ENCODE measurements around the gene RNASEH2B.

RNASEH2B gene

DNA sequence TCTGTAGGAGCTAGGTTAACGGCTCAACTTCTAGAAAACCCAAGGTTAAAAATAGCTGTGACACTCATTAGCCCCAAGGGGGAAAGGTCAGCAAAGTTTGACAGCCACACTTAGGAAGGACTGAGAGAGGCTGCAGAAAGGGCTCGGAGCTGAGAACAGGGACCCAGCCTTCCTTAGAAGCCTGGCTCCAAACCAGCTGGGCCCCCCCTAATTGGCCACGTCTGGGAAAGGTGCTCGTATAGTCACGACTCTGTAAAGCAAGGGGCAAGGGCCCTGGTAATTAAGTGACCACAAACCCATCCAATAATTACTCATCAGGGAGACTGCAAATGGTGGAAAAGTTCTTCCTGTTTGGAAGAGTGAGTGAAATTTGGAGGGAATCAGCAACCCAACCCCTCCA is 90.5 kb downstream of the RNASEH2B start:
- no peak for DNase-seq

DNA sequence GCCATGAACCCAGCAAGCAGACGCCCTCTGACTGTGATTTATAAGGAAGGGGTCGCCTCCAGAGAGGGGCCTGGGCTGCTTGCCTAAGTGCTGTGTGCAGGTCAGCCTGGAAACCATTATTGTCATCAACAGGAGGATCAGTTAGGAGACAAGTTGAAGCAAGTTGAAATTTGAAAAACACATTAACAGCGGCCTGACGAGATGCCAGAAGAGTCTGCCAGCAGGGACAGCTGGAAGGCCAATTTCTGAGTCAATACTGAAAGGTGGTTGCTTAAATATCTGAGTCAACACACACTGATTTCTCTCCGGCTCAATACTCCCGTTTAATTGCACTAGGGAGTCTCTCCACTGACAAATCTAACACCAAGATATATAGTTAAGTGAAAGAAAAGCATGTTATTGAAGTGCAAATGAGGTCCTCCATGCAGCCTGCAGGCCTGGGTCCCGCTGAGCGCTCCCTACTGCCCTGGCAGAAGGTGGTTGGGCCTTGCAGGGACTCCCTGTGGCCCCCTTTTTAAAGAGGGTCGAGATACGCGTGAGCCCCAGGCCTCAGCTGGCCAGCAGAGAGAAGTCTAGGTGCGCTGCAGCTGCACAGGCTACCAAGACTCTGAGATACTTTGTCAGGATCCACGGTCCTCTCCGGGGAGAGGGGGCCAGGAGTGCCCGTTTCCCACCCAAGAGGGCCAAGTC is 91.1 kb downstream of the RNASEH2B start:
- DNase-seq: no peak

DNA sequence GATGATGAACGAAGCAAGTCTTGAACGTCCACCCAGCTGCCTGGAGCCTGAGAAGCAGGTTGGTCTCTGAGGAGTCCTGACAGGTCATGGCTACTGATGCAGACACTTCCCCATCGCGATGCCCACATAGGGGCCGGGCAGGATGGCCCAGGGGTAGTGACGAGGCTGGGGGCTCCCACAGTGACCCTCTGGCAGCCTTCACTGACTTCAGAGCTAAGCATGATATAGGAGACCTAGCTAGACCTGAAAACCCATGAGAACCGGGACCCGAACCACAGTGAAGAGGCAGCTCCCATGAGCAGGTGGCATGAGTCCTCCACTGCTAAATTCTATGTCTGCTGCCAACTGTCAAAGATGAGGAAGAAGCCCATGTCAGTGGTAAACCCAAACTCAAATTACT is 91.7 kb downstream of the RNASEH2B start:
- DNase-seq: no peak

DNA sequence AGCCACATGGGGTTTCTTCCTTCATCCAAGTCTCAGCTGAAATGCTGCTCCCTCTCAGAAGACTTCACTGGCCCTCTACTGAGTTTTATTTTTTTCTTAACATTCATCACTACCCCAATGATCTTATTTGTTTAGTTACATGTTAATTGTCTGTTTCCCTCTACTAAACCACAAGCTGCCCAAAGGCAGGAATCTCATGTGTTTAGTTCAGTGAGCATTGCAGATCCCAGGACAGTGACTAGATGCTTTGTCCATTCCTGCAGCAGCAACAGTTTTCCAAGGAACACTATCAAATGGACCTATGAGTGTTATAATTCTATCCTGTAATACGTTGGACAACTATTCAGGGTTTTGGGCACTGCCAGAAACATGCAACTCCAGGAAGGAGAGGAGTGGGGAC is 93.1 kb downstream of the RNASEH2B start:
- no peak for DNase-seq

DNA sequence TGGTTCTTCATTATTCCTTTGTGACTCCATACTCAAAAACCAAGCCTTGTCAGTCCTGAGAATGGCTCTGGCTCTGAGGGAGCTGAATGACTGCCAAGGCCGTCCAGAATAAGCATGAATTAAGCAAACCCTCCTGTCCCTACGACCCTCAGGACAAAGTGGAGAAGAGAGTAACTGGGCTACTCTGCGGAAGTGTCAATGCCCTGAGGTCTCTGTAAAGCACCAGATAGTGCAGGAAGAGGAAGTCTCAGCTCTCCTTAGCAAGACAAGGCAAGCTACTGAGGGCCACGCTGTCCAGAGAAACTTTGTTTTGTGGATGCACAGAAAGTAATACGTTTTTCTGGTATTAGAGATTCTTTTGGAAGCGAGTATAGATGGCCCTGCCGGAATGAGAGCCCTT is 94.1 kb downstream of the RNASEH2B start:
- DNase-seq: no peak

DNA sequence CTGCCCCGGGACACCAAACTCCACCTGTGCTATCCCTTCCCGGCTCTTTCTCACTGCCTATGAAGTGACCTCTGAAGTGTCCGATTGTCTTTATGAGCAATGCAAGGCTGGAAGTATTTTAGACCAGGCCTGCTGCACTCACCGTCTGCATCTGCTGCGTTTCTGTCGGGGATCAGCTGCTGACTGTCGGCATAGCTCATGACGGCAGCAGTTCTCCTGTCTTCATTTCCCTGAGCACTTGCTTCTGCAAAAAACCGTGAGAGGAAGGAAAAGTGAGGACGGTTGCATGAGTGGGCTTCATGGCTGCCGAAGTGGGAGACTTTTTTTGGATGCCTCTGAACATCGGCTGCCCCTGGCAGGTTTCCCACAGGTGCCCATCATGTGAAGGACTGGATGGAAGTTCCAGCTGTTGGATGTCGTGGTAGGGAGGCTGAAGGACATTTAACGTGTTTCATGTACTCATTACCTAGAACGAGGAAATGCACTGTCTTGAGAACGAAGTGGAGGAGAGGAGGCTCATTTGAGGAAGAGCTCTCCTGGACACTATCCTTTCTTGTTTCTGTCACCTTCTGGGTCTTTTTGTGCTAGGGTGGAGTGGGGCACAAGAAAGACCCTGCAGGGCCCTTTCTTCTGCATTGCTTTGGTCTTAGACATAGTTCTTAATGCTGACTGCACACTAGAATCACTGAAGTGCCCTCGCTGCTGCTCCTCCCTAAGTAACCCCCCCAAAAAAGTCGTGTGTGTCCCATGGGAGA is 94.7 kb downstream of the RNASEH2B start:
- DNase-seq: no peak

DNA sequence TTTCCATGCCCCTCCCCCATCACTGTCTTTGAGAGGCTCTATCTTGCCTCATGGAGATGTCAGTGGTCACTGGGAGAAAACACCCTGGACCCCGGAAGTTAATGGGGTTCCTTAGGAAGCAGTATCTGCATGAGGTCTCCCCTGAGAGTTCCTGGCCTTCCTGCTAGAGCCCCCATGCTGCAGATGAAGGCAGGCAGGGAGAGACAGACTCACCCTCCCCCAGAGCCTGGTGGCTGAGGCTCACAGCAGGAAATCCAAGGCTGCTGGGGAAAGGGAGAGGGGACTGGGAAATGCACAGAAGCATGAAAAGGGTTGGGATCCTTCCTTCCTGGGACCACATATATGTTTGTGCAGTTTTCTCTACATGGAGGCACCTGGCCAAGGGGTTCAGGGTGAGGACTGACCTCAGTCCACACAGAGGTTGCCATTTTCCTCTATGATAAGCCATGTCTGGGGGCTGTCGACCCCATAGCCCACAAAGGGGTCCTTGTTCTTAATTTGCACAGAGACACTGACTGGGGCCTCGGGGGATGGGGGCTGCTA is 95.4 kb downstream of the RNASEH2B start:
- DNase-seq: no peak

DNA sequence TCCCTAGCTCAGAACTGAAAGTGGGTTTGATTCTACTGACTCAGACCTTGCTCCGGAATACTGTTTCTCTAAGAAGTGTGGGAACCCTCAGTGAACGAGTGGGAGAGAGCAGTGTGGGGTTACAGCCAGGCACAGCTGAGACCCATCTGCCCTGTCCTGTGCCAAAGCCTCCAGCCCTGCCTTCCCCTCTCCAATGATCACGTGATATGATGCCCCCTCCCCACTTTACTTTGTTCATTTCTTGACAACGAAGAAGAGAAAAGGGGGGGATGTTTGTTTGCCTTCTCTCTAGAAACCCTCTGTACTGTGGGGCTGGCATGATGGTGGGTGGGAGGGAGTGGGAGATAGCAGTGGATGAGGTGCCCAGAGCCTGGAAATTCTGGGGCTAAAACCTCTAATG is 96.0 kb downstream of the RNASEH2B start:
- no peak for DNase-seq
